Measurements from ENCODE around the gene CROCC.
A peak's percentile ranks its signal among the peaks of the same experiment; 100 is the strongest.
"Not testable (repeated sequence)": the region's sequence is repeated elsewhere in the genome, so short reads cannot be mapped to it uniquely, and the experiment has no call there.

Gene CROCC

GRCh38 chr1:16921391-16922185 is at the start of gene CROCC:
TSS of gene CROCC (plus strand) at chr1:16921931. CDS start at chr1:16922019, 88 bp downstream.
- FAIRE-seq = no peak

GRCh38 chr1:16872152-16873075 is 49.3 kb upstream of the CROCC start:
- FAIRE-seq = not testable (repeated sequence)

- not testable (repeated sequence) for FAIRE-seq
These were observed 48.5 kb upstream of the CROCC start for GRCh38 chr1:16873076-16873879.

- not testable (repeated sequence) for FAIRE-seq
These were observed 46.6 kb upstream of the CROCC start for GRCh38 chr1:16874968-16875765.

- FAIRE-seq = not testable (repeated sequence)
These were observed 40.0 kb upstream of the CROCC start for GRCh38 chr1:16881742-16882141.

GRCh38 chr1:16882986-16883385 is 38.7 kb upstream of the CROCC start:
- FAIRE-seq = no peak

- not testable (repeated sequence) for FAIRE-seq
These were observed 37.2 kb upstream of the CROCC start for GRCh38 chr1:16884487-16884886.

GRCh38 chr1:16886860-16887605 is 34.7 kb upstream of the CROCC start:
- FAIRE-seq = no peak

GRCh38 chr1:16888860-16889816 is 32.6 kb upstream of the CROCC start:
- no peak for FAIRE-seq

- not testable (repeated sequence) for FAIRE-seq
These were observed 31.2 kb upstream of the CROCC start for GRCh38 chr1:16890539-16891021.

- FAIRE-seq = not testable (repeated sequence)
These were observed 30.7 kb upstream of the CROCC start for GRCh38 chr1:16891057-16891456.

- not testable (repeated sequence) for FAIRE-seq
These were observed 28.7 kb upstream of the CROCC start for GRCh38 chr1:16892978-16893525.

GRCh38 chr1:16893796-16894195 is 27.9 kb upstream of the CROCC start:
- FAIRE-seq = not testable (repeated sequence)

GRCh38 chr1:16894338-16894737 is 27.4 kb upstream of the CROCC start:
- FAIRE-seq = not testable (repeated sequence)

GRCh38 chr1:16895233-16895597 is 26.5 kb upstream of the CROCC start:
- not testable (repeated sequence) for FAIRE-seq

- not testable (repeated sequence) for FAIRE-seq
These were observed 26.0 kb upstream of the CROCC start, which contains the start of gene RNU1-2 for GRCh38 chr1:16895598-16896315. TSS of gene RNU1-2 (plus strand) at chr1:16895980.

- FAIRE-seq = peak; percentile 53
These were observed 25.2 kb upstream of the CROCC start for GRCh38 chr1:16896316-16897055.

- not testable (repeated sequence) for FAIRE-seq
These were observed 24.1 kb upstream of the CROCC start for GRCh38 chr1:16897653-16898052.

Measured in TTC549 (cell line).